K562 (cell line): ENCODE data around the gene RXRB. TPM values are rescaled to one million over a fixed set of nuclear protein-coding genes. Genes with fewer than 3 reads are reported as not detected.

ENCODE experiments used
- ADNP ChIP-seq: fragments of 200-800 bp; sonication (Bioruptor generic); IDR thresholded peaks from 2 replicates; pipeline ENCODE4 v1.6.1; 2016; ENCODE audit warnings: missing genetic modification characterization, missing compliant biosample characterization
- ATF1 ChIP-seq, 2 experiments: fragments of 450-650 bp in 1 of 2; IDR thresholded peaks; 2 replicates each; pipeline ENCODE4 v1.6.1; 2016; ENCODE audit warnings: missing compliant biosample characterization in 1 of 2, missing genetic modification characterization in 1 of 2
- C11orf30 ChIP-seq: fragments of 450-650 bp; IDR thresholded peaks from 2 replicates; pipeline ENCODE4 v1.6.1; 2016; ENCODE audit warnings: low read depth, mild to moderate bottlenecking
- CREB5 ChIP-seq: fragments of 250-450 bp; sonication (Bioruptor Pico); IDR thresholded peaks from 2 replicates; pipeline ENCODE4 v1.5.0; 2020; ENCODE audit warnings: mild to moderate bottlenecking
- DEAF1 ChIP-seq: fragments of 450-650 bp; formaldehyde crosslinking; IDR thresholded peaks from 2 replicates; pipeline ENCODE4 v1.4.0; 2020; ENCODE audit warnings: mild to moderate bottlenecking, moderate library complexity
- ESRRA ChIP-seq: fragments of 450-650 bp; IDR thresholded peaks from 2 replicates; pipeline ENCODE4 v1.6.1; 2014; ENCODE audit warnings: low read depth, mild to moderate bottlenecking, moderate library complexity, borderline replicate concordance
- EZH2 ChIP-seq: IDR thresholded peaks from 2 replicates; pipeline ENCODE4 v1.6.1; 2012; ENCODE audit warnings: low read depth, mild to moderate bottlenecking, inconsistent platforms, low read length, borderline replicate concordance
- FIP1L1 ChIP-seq: fragments of 200-400 bp; formaldehyde crosslinking; IDR thresholded peaks from 2 replicates; pipeline ENCODE4 v1.6.1; 2018; ENCODE audit warnings: mild to moderate bottlenecking, low read depth, low read length; ENCODE audit not compliant: poor library complexity, severe bottlenecking
- FOS ChIP-seq: IDR thresholded peaks from 3 replicates; pipeline ENCODE4 v1.6.1; 2011; ENCODE audit not compliant: insufficient read length; ENCODE audit errors: extremely low read depth
- NELFE ChIP-seq: IDR thresholded peaks from 2 replicates; pipeline ENCODE4 v1.6.1; 2011; ENCODE audit warnings: mild to moderate bottlenecking; ENCODE audit not compliant: insufficient read depth, insufficient read length
- TCF3 ChIP-seq: sonication (generic); formaldehyde crosslinking; IDR thresholded peaks from 2 replicates; pipeline ENCODE4 v1.4.0; 2020; ENCODE audit warnings: mild to moderate bottlenecking, missing genetic modification reagents
- ZBTB11 ChIP-seq, 3 experiments: fragments of 200-800 bp in 1 of 3; fragments of 250-450 bp in 1 of 3; fragments of 450-650 bp in 1 of 3; sonication (Bioruptor Pico) in 1 of 3; sonication (Bioruptor generic) in 1 of 3; formaldehyde crosslinking in 1 of 3; IDR thresholded peaks; 2 replicates each; pipeline versions ENCODE4 v1.6.1 to v1.8.0; 2016 to 2022; ENCODE audit warnings: mild to moderate bottlenecking in 2 of 3, missing genetic modification characterization in 2 of 3, missing compliant biosample characterization in 1 of 3, moderate library complexity in 1 of 3
- ZNF140 ChIP-seq: fragments of 250-450 bp; sonication (Bioruptor Pico); IDR thresholded peaks from 2 replicates; pipeline ENCODE4 v1.8.0; 2021; ENCODE audit warnings: moderate library complexity, mild to moderate bottlenecking, inconsistent platforms
- ZNF232 ChIP-seq: sonication (generic); formaldehyde crosslinking; IDR thresholded peaks from 2 replicates; pipeline ENCODE4 v1.8.0; 2022; ENCODE audit warnings: mild to moderate bottlenecking, missing genetic modification reagents
- ZNF280A ChIP-seq: fragments of 450-650 bp; IDR thresholded peaks from 2 replicates; pipeline ENCODE4 v1.6.1; 2018; ENCODE audit warnings: mild to moderate bottlenecking, low read depth; ENCODE audit not compliant: partially characterized antibody
- ZNF717 ChIP-seq: fragments of 250-450 bp; sonication (Bioruptor Pico); IDR thresholded peaks from 2 replicates; pipeline ENCODE4 v1.5.0; 2021
- polyA plus RNA-seq, 8 experiments: library from polyadenylated mRNA; depleted of rRNA in 4 of 8; stranded (reverse) in 5 of 8; unstranded in 3 of 8; fragments of >200 nt; fragmentation: Nextera tagmentation in 2 of 8; fragmentation: Illumina TruSeq in 1 of 8; extraction: Ambion mirVana in 2 of 8; extraction: Trizol in 1 of 8; gene quantifications; 2 replicates each; pipeline versions ENCODE4 v1.2.1 to v1.2.3, GENCODE V29; 2011 to 2014; ENCODE audit warnings: inconsistent platforms in 1 of 8, missing spikeins in 1 of 8
- total RNA-seq, 7 experiments: library from RNA; depleted of rRNA in 6 of 7; stranded (reverse); fragments of >200 nt in 6 of 7; fragmentation: Illumina TruSeq in 2 of 7; extraction: Trizol in 2 of 7; gene quantifications; 2 replicates each; pipeline versions ENCODE4 v1.2.1 to v1.2.3, GENCODE V29; 2011 to 2021; ENCODE audit warnings: low replicate concordance in 1 of 7

RXRB gene
- total and polyA plus RNA-seq, 9 of the 15 experiments (the other 6 are each of a cell fraction or from before 2014, with no cell fraction given): 0.76 to 35.5 (median 18.4) TPM

DNA sequence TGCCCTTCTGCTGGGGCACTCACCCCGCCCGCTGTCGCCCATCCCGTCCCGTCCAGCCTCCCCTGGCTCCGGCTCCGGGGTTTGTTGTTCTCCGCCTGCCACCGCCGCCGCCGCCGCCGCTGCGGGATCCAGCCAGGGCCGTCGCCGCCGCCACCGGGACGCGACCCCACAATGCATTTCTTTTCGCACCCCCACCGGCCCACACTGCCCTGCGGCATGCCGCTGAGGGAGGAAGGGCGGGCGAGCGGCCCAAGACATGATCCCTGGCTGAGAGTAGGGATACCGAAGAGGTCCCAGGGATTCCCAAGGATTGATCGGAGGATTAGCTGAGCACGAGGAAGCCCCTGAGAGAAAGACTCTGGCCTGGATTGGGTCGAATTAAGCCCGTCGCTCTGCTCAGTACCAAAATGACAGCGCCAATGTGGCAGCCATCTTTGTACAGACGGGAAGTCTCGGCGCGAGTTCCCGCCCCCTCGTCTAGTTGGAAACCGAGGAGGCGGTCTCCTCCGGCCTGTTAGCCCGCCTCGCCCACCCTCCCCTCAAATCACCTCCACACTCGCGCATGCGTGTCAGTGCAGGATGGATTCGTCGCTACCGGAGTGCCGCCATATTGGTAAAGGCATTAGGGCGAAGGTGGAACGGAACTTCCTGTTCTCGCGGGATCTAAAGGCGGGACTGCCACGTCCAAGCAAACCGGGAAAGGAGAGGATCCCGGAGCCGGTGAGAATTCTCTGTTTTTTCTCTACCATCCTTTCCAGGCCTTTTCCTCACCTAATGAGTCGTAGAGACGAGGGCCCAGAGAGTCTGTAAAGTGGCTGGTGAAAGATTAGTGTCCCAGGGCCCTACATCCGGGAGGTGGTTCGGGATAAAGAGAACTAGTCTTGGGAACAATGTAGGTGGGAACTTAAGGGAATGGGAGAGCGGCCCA, at the start of gene RXRB, which contains the start of gene SLC39A7 (continued):
- TF ChIP-seq EZH2 (no peak), TCF3 (CRISPR knock-in tag) (peak; percentile 57), ZNF280A (no peak), CREB5 (no peak), ZNF232 (CRISPR knock-in tag) (peak; percentile 90; the same call in 1 of the 2 replicates), DEAF1 (CRISPR knock-in tag) (peak; percentile 43), FIP1L1 (peak; percentile 98), ZNF717 (CRISPR knock-in tag) (no peak), FOS (no peak), ADNP (tag) (no peak), ZBTB11 (CRISPR knock-in tag; IDR thresholded peaks at IDR 0.05) (peak in 1 of 3 experiments; percentile 49; a peak in 2 of 6 replicates), ATF1 (CRISPR knock-in tag; IDR thresholded peaks at IDR 0.05) (peak; percentile 57), ATF1 (tag; IDR thresholded peaks at IDR 0.05) (peak; percentile 88), C11orf30 (peak; percentile 92), NELFE (no peak), ZNF140 (CRISPR knock-in tag) (no peak), ESRRA (peak; percentile 71; the same call in 1 of the 2 replicates)
